HCT116 (cell line): Measurements from ENCODE around the gene FMN2. TPM values are rescaled to one million over a fixed set of nuclear protein-coding genes. Genes with fewer than 3 reads are reported as not detected.
"Not testable (repeated sequence)": the region's sequence is repeated elsewhere in the genome, so short reads cannot be mapped to it uniquely, and the experiment has no call there.

Experiments used
- ATAC-seq: fragments of 200-7000 bp; cut with Tn5 transposase; 2 replicates; pipeline ENCODE4 v1.9.1; 2020; ENCODE audit warnings: mild to moderate bottlenecking, moderate library complexity
- BruUV-seq: library from RNA; stranded (reverse); fragments of 400-500 nt; replicated peaks from 2 replicates; lab custom pipeline; 2021; lab: Mats Ljungman, UMichigan
- CTCF ChIA-PET: fragments of 300-600 bp; sonication (Branson Sonifier 250); formaldehyde crosslinking; loops from one replicate; lab custom pipeline; 2021; ENCODE audit warnings: antibody characterized with exemption; lab: Charles Lee
- POLR2A ChIA-PET: fragments of 300-600, 350-600 bp; sonication (Branson Sonifier 250); formaldehyde crosslinking; loops from one replicate; lab custom pipeline; 2021; ENCODE audit warnings: antibody characterized with exemption; lab: Charles Lee
- RAD21 ChIA-PET, 2 experiments: fragments of 300-600 bp; sonication (Branson Sonifier 250); formaldehyde crosslinking; loops; one replicate each; lab custom pipeline; 2023; ENCODE audit warnings: low total read pairs in 2 of 2; ENCODE audit not compliant: uncharacterized antibody in 2 of 2, unreplicated experiment in 2 of 2, low non-redundant PET in 1 of 2; lab: Charles Lee
- DNase-seq: peaks from one replicate; pipeline ENCODE4 v3.0.0-alpha.2; 2010; ENCODE audit warnings: low read depth, low spot score
- H2AFZ ChIP-seq: fragments of 200-600 bp; shearing (Covaris generic), sonication (generic); 2 replicates; pipeline ENCODE4 v1.6.1; 2017; ENCODE audit warnings: low read depth, mixed run types, mixed read lengths, antibody characterized with exemption, low read length; ENCODE audit not compliant: poor library complexity, severe bottlenecking
- H3K27ac ChIP-seq: 2 replicates; pipeline ENCODE4 v1.5.1; 2012; ENCODE audit warnings: low read depth, low read length
- H3K27me3 ChIP-seq: fragments of 200-600 bp; sonication (generic); 2 replicates; pipeline ENCODE4 v1.6.1; 2016; ENCODE audit warnings: mixed run types, low read length, mixed read lengths; ENCODE audit not compliant: insufficient read depth
- H3K36me3 ChIP-seq, 2 experiments: fragments of 200-500 bp in 1 of 2; fragments of 200-600 bp in 1 of 2; sonication (Bioruptor generic) in 1 of 2; sonication (generic) in 1 of 2; 2 replicates each; pipeline versions ENCODE4 v1.5.1 to v1.6.1; 2014 to 2016; ENCODE audit warnings: low read length in 2 of 2, inconsistent platforms in 1 of 2, mixed read lengths in 1 of 2, mixed run types in 1 of 2; ENCODE audit not compliant: insufficient read depth in 2 of 2, control insufficient read depth in 1 of 2
- H3K4me1 ChIP-seq, 2 experiments: fragments of 200-600 bp in 1 of 2; sonication (generic) in 1 of 2; 2 replicates each; pipeline versions ENCODE4 v1.5.1 to v1.6.1; 2012 to 2017; ENCODE audit warnings: low read length in 2 of 2, inconsistent platforms in 1 of 2, mild to moderate bottlenecking in 1 of 2, mixed read lengths in 1 of 2, mixed run types in 1 of 2, moderate library complexity in 1 of 2; ENCODE audit not compliant: insufficient read depth in 2 of 2, control insufficient read depth in 1 of 2
- H3K4me2 ChIP-seq: fragments of 200-600 bp; sonication (generic); 2 replicates; pipeline ENCODE4 v1.6.1; 2017; ENCODE audit warnings: mixed run types, low read length, mixed read lengths
- H3K4me3 ChIP-seq, 2 experiments: fragments of 200-600 bp in 1 of 2; sonication (generic) in 1 of 2; replicated peaks in 1 of 2; 2 replicates each; pipeline ENCODE4 v1.5.1; 2011 to 2016; ENCODE audit warnings: low read length in 2 of 2, control low read depth in 1 of 2, low read depth in 1 of 2, mild to moderate bottlenecking in 1 of 2, mixed read lengths in 1 of 2, mixed run types in 1 of 2
- H3K79me2 ChIP-seq: fragments of 200-600 bp; sonication (generic); 2 replicates; pipeline ENCODE4 v1.6.1; 2017; ENCODE audit warnings: mild to moderate bottlenecking, mixed run types, low read length, moderate library complexity, mixed read lengths; ENCODE audit not compliant: insufficient read depth
- H3K9ac ChIP-seq: fragments of 200-600 bp; sonication (generic); 2 replicates; pipeline ENCODE4 v1.6.1; 2016; ENCODE audit warnings: low read length, mixed read lengths
- H3K9me2 ChIP-seq: fragments of 200-600 bp; sonication (generic), shearing (Covaris generic); 2 replicates; pipeline ENCODE4 v1.6.1; 2017; ENCODE audit warnings: mixed run types, mild to moderate bottlenecking, moderate library complexity; ENCODE audit not compliant: insufficient read depth
- H3K9me3 ChIP-seq, 2 experiments: fragments of 200-500 bp in 1 of 2; fragments of 200-600 bp in 1 of 2; sonication (Bioruptor generic) in 1 of 2; sonication (generic) in 1 of 2; 2 replicates each; pipeline ENCODE4 v1.6.1; 2014 to 2017; ENCODE audit warnings: low read length in 2 of 2, mixed read lengths in 2 of 2, inconsistent platforms in 1 of 2, low read depth in 1 of 2, mild to moderate bottlenecking in 1 of 2, mixed run types in 1 of 2, moderate library complexity in 1 of 2; ENCODE audit not compliant: control insufficient read depth in 1 of 2, insufficient read depth in 1 of 2
- H4K20me1 ChIP-seq: fragments of 200-600 bp; sonication (generic), shearing (Covaris generic); 2 replicates; pipeline ENCODE4 v1.6.1; 2017; ENCODE audit warnings: mixed run types, mild to moderate bottlenecking, moderate library complexity; ENCODE audit not compliant: insufficient read depth
- CTCF ChIP-seq, 3 experiments: fragments of 200-600 bp in 1 of 3; sonication (generic) in 1 of 3; IDR thresholded peaks in 2 of 3; conservative IDR thresholded peaks in 1 of 3; 2 replicates each; pipeline ENCODE4 v1.5.1; 2012 to 2017; ENCODE audit warnings: low read depth in 2 of 3, low read length in 2 of 3, antibody characterized with exemption in 1 of 3, borderline replicate concordance in 1 of 3, control low read depth in 1 of 3, mild to moderate bottlenecking in 1 of 3, mixed read lengths in 1 of 3, mixed run types in 1 of 3, moderate library complexity in 1 of 3; ENCODE audit not compliant: insufficient read depth in 1 of 3
- EZH2phosphoT487 ChIP-seq: fragments of 200-600 bp; IDR thresholded peaks from 2 replicates; pipeline ENCODE4 v1.6.1; 2018; ENCODE audit warnings: antibody characterized with exemption, borderline replicate concordance
- POLR2A ChIP-seq: IDR thresholded peaks from 2 replicates; pipeline ENCODE4 v1.7.0; 2011; ENCODE audit warnings: borderline replicate concordance; ENCODE audit not compliant: insufficient read depth, insufficient read length; ENCODE audit errors: extremely low read depth
- TCF7L2 ChIP-seq: IDR thresholded peaks from 2 replicates; pipeline ENCODE4 v1.7.0; 2011; ENCODE audit warnings: borderline replicate concordance, inconsistent platforms; ENCODE audit not compliant: insufficient read depth, insufficient read length; ENCODE audit errors: extremely low read depth
- ZFX ChIP-seq: fragments of 450-650 bp; IDR thresholded peaks from 2 replicates; pipeline ENCODE4 v1.6.1; 2017
- intact Hi-C: fragments of 100-400 bp; cut with micrococcal nuclease; formaldehyde crosslinking; loops from 2 replicates; pipeline ENCODE4 v1.10.0; 2022
- total RNA-seq: library from RNA; stranded (reverse); gene quantifications from one replicate; pipeline ENCODE4 v1.2.1, GENCODE V29; 2021; ENCODE audit not compliant: unreplicated experiment
- TF ChIP-seq, protein P1 (sequence below): IDR thresholded peaks from 2 replicates; pipeline ENCODE4 v1.6.1; 2012
- TF ChIP-seq, protein P2 (sequence below): IDR thresholded peaks from 2 replicates; pipeline ENCODE4 v1.6.1; 2012; ENCODE audit warnings: low read depth

The FMN2 gene
- total RNA-seq, 1 experiment from 2014 or later = not detected

DNA sequence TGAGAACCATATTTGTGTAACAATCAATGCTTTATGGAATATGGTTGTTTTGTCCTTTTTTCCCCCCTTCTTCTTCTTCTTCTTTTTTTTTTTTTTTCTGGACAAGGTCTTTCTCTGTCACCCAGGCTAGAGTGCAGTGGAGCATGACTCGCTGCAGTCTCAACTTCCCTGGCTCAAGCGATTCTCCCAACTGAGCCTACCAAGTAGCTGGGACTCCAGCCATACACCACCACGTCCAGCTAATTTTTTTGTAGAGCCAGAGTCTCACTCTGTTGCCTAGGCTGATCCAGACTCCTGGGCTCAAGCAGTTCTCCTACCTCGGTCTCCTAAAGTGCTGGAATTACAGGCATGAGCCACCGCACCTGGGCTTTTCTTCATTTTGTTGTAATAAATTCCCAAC, 86.7 kb downstream of the FMN2 start:
- intact Hi-C loops = no loop called here
- Histone ChIP-seq H2AFZ (no peak overlapping the region), H3K27me3 (no peaks in the 10 kb centered on the region), H3K9me2 (no peaks in the 10 kb centered on the region), H3K27ac (no peak overlapping the region), H4K20me1 (no peaks in the 10 kb centered on the region), H3K9me3 (peaks cover 1 to 3% of the 10 kb centered on the region in 2 experiments; a peak in 2 of 4 replicates), H3K9ac (no peak overlapping the region), H3K36me3 (no peaks in the 10 kb centered on the region), H3K4me3 (no peak overlapping the region), H3K79me2 (no peaks in the 10 kb centered on the region), H3K4me2 (no peak overlapping the region), H3K4me1 (no peaks in the 10 kb centered on the region)
- DNase-seq (no peak), ATAC-seq (no peak)
- ChIA-PET POLR2A (no interaction called here), CTCF (no interaction called here), RAD21 (no interaction called here)
- TF ChIP-seq POLR2A = no peak
- TF ChIP-seq, protein P1, sequence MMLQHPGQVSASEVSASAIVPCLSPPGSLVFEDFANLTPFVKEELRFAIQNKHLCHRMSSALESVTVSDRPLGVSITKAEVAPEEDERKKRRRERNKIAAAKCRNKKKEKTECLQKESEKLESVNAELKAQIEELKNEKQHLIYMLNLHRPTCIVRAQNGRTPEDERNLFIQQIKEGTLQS = no peak
- TF ChIP-seq, protein P2, sequence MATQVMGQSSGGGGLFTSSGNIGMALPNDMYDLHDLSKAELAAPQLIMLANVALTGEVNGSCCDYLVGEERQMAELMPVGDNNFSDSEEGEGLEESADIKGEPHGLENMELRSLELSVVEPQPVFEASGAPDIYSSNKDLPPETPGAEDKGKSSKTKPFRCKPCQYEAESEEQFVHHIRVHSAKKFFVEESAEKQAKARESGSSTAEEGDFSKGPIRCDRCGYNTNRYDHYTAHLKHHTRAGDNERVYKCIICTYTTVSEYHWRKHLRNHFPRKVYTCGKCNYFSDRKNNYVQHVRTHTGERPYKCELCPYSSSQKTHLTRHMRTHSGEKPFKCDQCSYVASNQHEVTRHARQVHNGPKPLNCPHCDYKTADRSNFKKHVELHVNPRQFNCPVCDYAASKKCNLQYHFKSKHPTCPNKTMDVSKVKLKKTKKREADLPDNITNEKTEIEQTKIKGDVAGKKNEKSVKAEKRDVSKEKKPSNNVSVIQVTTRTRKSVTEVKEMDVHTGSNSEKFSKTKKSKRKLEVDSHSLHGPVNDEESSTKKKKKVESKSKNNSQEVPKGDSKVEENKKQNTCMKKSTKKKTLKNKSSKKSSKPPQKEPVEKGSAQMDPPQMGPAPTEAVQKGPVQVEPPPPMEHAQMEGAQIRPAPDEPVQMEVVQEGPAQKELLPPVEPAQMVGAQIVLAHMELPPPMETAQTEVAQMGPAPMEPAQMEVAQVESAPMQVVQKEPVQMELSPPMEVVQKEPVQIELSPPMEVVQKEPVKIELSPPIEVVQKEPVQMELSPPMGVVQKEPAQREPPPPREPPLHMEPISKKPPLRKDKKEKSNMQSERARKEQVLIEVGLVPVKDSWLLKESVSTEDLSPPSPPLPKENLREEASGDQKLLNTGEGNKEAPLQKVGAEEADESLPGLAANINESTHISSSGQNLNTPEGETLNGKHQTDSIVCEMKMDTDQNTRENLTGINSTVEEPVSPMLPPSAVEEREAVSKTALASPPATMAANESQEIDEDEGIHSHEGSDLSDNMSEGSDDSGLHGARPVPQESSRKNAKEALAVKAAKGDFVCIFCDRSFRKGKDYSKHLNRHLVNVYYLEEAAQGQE = no peak
- TF ChIP-seq CTCF (IDR thresholded peaks at IDR 0.05 in 2 of 3, conservative IDR thresholded peaks at IDR 0.05 in 1 of 3; ENCODE audit: borderline replicate concordance in 1 of 3, insufficient read depth in 1 of 3, low read depth in 2 of 3, low read length in 2 of 3) = no peak
- TF ChIP-seq ZFX = no peak
- TF ChIP-seq EZH2phosphoT487 = no peak
- no peak for TF ChIP-seq TCF7L2
- no TSS peak for BruUV-seq

DNA sequence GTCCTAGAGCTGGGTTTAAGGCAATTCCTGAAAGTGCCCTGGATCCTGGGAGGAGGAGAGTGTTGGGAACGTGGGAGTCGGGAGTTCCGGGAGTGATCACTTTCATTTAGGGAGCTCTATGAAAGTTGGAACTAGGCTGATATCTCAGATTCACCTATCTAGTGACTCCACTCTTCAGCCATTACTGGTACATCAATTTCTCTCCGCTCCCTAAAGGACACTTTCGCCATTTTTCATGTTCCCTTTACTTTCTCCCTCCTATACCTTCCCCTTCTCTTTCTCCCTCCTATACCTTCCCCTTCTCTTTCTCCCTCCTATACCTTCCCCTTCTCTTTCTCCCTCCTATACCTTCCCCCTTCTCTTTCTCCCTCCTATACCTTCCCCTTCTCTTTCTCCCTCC, 93.0 kb downstream of the FMN2 start:
- H4K20me1 ChIP-seq, ATAC-seq, POLR2A ChIA-PET, H3K4me2 ChIP-seq, H3K27ac ChIP-seq, H3K36me3 ChIP-seq, H3K27me3 ChIP-seq, RAD21 ChIA-PET, CTCF ChIA-PET, intact Hi-C loops, H3K9me2 ChIP-seq, BruUV-seq, H3K9ac ChIP-seq, DNase-seq, H2AFZ ChIP-seq, H3K79me2 ChIP-seq, H3K4me1 ChIP-seq, H3K4me3 ChIP-seq, H3K9me3 ChIP-seq: not testable (repeated sequence)
